OCI-LY3 (cell line): ENCODE results near the gene CDK4.

Source experiments
- H2AFZ ChIP-seq: fragments of 200-600, 300-600 bp; shearing (Covaris generic); 2 replicates; pipeline ENCODE4 v1.6.0; 2014; ENCODE audit warnings: antibody characterized with exemption, low read depth, low read length
- H3K27ac ChIP-seq: fragments of 200-600, 300-600 bp; sonication (generic); 2 replicates; pipeline ENCODE4 v1.5.1; 2014; ENCODE audit warnings: mild to moderate bottlenecking, low read length, moderate library complexity, mixed read lengths
- H3K27me3 ChIP-seq: fragments of 200-600, 300-600 bp; sonication (generic); 2 replicates; pipeline ENCODE4 v1.6.1; 2014; ENCODE audit warnings: low read depth, low read length, mixed read lengths
- H3K36me3 ChIP-seq: fragments of 200-600, 300-600 bp; sonication (generic); replicated peaks from 2 replicates; pipeline ENCODE3; 2014; ENCODE audit warnings: low read depth, low read length, mixed read lengths
- H3K4me1 ChIP-seq: fragments of 300-600, 200-600 bp; sonication (generic); 2 replicates; pipeline ENCODE4 v1.6.1; 2014; ENCODE audit warnings: low read length, mixed read lengths
- H3K4me2 ChIP-seq: fragments of 200-600, 300-600 bp; sonication (generic); 2 replicates; pipeline ENCODE4 v1.6.1; 2014; ENCODE audit warnings: low read length, mixed read lengths
- H3K4me3 ChIP-seq: fragments of 300-600, 200-600 bp; sonication (generic); 2 replicates; pipeline ENCODE4 v1.5.1; 2014; ENCODE audit warnings: antibody characterized with exemption, mild to moderate bottlenecking, low read length, moderate library complexity
- H3K79me2 ChIP-seq: fragments of 300-600, 200-600 bp; shearing (Covaris generic); 2 replicates; pipeline ENCODE4 v1.6.1; 2014; ENCODE audit warnings: mild to moderate bottlenecking, low read length, mixed read lengths
- H3K9ac ChIP-seq: fragments of 300-600, 200-600 bp; shearing (Covaris generic); 2 replicates; pipeline ENCODE4 v1.6.0; 2014; ENCODE audit warnings: mild to moderate bottlenecking, low read length, moderate library complexity
- H3K9me3 ChIP-seq: fragments of 200-600, 300-600 bp; shearing (Covaris generic); 2 replicates; pipeline ENCODE4 v1.6.1; 2014; ENCODE audit warnings: low read length, mixed read lengths; ENCODE audit not compliant: insufficient read depth
- H4K20me1 ChIP-seq: fragments of 200-600, 300-600 bp; sonication (generic); 2 replicates; pipeline ENCODE4 v1.6.1; 2016; ENCODE audit warnings: low read length, mixed read lengths; ENCODE audit not compliant: insufficient read depth
- CTCF ChIP-seq: fragments of 200-600, 300-600 bp; sonication (generic); IDR thresholded peaks from 2 replicates; pipeline ENCODE4 v1.5.1; 2014; ENCODE audit warnings: antibody characterized with exemption, low read length, low read depth
- EZH2phosphoT487 ChIP-seq: fragments of 200-600 bp; shearing (Covaris generic); IDR thresholded peaks from 2 replicates; pipeline ENCODE4 v1.6.1; 2018; ENCODE audit warnings: antibody characterized with exemption, mixed run types, low read depth

The CDK4 gene

GRCh38 chr12:57763881-57764661 lies 12.0 kb upstream of the CDK4 start:
- Histone ChIP-seq H2AFZ (no peak overlapping the region), H3K27me3 (no peaks in the 10 kb centered on the region), H3K4me3 (no peak overlapping the region), H3K9ac (no peak overlapping the region), H3K36me3 (peaks cover 36% of the 10 kb centered on the region), H3K4me1 (peaks cover 4% of the 10 kb centered on the region; the same call in 1 of the 2 replicates), H3K9me3 (no peaks in the 10 kb centered on the region), H3K4me2 (peak overlapping the region; percentile 83; the same call in 1 of the 2 replicates), H3K27ac (no peak overlapping the region), H3K79me2 (peaks cover 9% of the 10 kb centered on the region; the same call in 1 of the 2 replicates), H4K20me1 (peaks cover 22% of the 10 kb centered on the region)
- TF ChIP-seq CTCF (no peak), EZH2phosphoT487 (no peak)

DNA sequence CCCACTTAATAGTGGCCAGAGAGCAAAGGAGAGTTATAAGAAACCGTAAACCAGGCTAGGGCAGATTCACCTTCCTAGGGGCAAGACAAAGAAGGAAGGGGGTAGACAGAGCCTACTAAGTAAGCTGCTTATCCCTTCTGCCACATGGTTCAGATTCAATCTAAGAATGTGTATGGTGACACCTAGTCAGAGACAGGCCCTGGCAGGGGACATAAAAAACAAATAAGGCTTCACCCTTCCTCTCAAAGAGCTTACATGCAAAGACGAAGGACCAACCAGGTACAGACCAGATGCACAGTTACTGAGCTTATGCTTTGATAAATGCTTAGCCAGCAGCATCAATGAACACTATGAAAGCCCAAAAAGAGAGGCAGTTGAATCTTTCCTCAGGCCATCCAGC lies 10.4 kb upstream of the CDK4 start:
- H3K27me3 ChIP-seq = no peaks in the 10 kb centered on the region
- H3K4me1 ChIP-seq = peaks cover 4% of the 10 kb centered on the region; the same call in 1 of the 2 replicates
- peaks cover 25% of the 10 kb centered on the region for H4K20me1 ChIP-seq
- no peak overlapping the region for H3K4me2 ChIP-seq
- H3K4me3 ChIP-seq = no peak overlapping the region
- H3K79me2 ChIP-seq = peaks cover 19% of the 10 kb centered on the region; the same call in 1 of the 2 replicates
- H3K27ac ChIP-seq = no peak overlapping the region
- H2AFZ ChIP-seq = no peak overlapping the region
- no peak for TF ChIP-seq CTCF
- no peak for TF ChIP-seq EZH2phosphoT487
- H3K9ac ChIP-seq = no peak overlapping the region
- H3K9me3 ChIP-seq = no peaks in the 10 kb centered on the region
- peaks cover 49% of the 10 kb centered on the region for H3K36me3 ChIP-seq

GRCh38 chr12:57761391-57761998 lies 9.4 kb upstream of the CDK4 start:
- Histone ChIP-seq H2AFZ (no peak overlapping the region), H3K36me3 (peaks cover 48% of the 10 kb centered on the region), H3K4me2 (no peak overlapping the region), H3K4me1 (peaks cover 10% of the 10 kb centered on the region), H3K79me2 (peaks cover 27% of the 10 kb centered on the region), H3K4me3 (no peak overlapping the region), H3K27me3 (no peaks in the 10 kb centered on the region), H3K27ac (no peak overlapping the region), H4K20me1 (peaks cover 25% of the 10 kb centered on the region), H3K9ac (no peak overlapping the region), H3K9me3 (no peaks in the 10 kb centered on the region)
- TF ChIP-seq EZH2phosphoT487 (no peak), CTCF (no peak)

DNA sequence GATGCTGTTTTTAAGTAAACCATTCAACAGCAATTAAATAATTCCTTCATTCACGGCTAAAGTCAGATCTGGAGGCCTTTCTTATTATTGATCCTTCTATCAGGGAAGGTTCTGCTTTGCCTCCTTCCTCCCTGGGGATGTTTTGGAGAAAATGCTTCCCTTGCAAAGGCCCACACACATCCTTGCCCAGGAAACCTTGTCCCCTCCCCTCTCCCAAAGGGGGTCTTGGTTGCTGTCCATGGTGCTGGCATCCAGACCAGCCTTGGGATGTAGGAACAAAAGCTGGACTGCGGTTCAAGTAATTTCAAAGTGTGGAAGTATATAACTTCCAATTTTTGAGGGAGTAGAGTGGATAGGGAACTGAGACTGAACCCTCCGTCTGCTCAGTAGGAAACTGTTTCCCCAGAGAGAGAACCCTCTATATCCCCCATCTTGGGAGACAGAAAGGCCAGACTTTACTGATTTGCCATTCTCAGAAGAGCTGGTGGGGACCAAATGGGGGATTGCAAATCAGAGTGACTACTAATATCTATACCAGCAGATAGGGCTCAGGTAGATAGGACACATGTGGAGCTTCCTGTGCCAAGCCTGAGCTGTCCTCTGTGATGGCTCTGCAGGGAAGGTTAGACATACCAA lies 8.4 kb upstream of the CDK4 start:
- H3K27me3 ChIP-seq = no peaks in the 10 kb centered on the region
- H3K4me2 ChIP-seq = no peak overlapping the region
- H4K20me1 ChIP-seq = peaks cover 25% of the 10 kb centered on the region
- H3K79me2 ChIP-seq = peaks cover 37% of the 10 kb centered on the region
- no peak overlapping the region for H3K27ac ChIP-seq
- H3K4me3 ChIP-seq = no peak overlapping the region
- TF ChIP-seq CTCF (no peak), EZH2phosphoT487 (no peak)
- no peak overlapping the region for H2AFZ ChIP-seq
- H3K4me1 ChIP-seq = peaks cover 11% of the 10 kb centered on the region
- H3K9me3 ChIP-seq = no peaks in the 10 kb centered on the region
- peaks cover 46% of the 10 kb centered on the region for H3K36me3 ChIP-seq
- H3K9ac ChIP-seq = no peak overlapping the region
